Karpas-422 (cell line): ENCODE data around the gene RELT. TPM values are rescaled to one million over a fixed set of nuclear protein-coding genes. Genes with fewer than 3 reads are reported as not detected.

Experiments used
- DNase-seq: peaks from one replicate; pipeline ENCODE4 v3.0.0-alpha.2; 2015
- H2AFZ ChIP-seq: fragments of 200-600 bp; sonication (generic); 2 replicates; pipeline ENCODE4 v1.6.1; 2014; ENCODE audit warnings: antibody characterized with exemption, low read length, mixed read lengths
- H3K27ac ChIP-seq: fragments of 200-600 bp; sonication (generic); 2 replicates; pipeline ENCODE4 v1.5.1; 2014; ENCODE audit warnings: mild to moderate bottlenecking, low read length, moderate library complexity
- H3K27me3 ChIP-seq: fragments of 200-600 bp; sonication (generic); 2 replicates; pipeline ENCODE4 v1.6.1; 2014; ENCODE audit warnings: low read length, mixed read lengths
- H3K36me3 ChIP-seq: fragments of 200-600 bp; sonication (generic); 2 replicates; pipeline ENCODE4 v1.6.1; 2014; ENCODE audit warnings: low read length, mixed read lengths; ENCODE audit not compliant: insufficient read depth
- H3K4me1 ChIP-seq: fragments of 200-600 bp; sonication (generic); 2 replicates; pipeline ENCODE4 v1.6.1; 2014; ENCODE audit warnings: mild to moderate bottlenecking, low read length, mixed read lengths
- H3K4me2 ChIP-seq: fragments of 200-600 bp; sonication (generic); 2 replicates; pipeline ENCODE4 v1.6.1; 2014; ENCODE audit warnings: low read length, low read depth, mild to moderate bottlenecking; ENCODE audit not compliant: poor library complexity, severe bottlenecking
- H3K4me3 ChIP-seq: fragments of 200-600 bp; sonication (generic); 2 replicates; pipeline ENCODE4 v1.5.1; 2014; ENCODE audit warnings: mild to moderate bottlenecking, antibody characterized with exemption, low read length, mixed read lengths
- H3K79me2 ChIP-seq: fragments of 200-600 bp; sonication (generic); 2 replicates; pipeline ENCODE4 v1.6.1; 2014; ENCODE audit warnings: mild to moderate bottlenecking, low read length, mixed read lengths
- H3K9ac ChIP-seq: fragments of 200-600 bp; sonication (generic); 2 replicates; pipeline ENCODE4 v1.6.0; 2014; ENCODE audit warnings: low read length
- H3K9me2 ChIP-seq: fragments of 200-600 bp; sonication (generic), shearing (Covaris generic); replicated peaks from 2 replicates; pipeline ENCODE4 v1.6.0; 2014; ENCODE audit warnings: mild to moderate bottlenecking, low read length, moderate library complexity; ENCODE audit not compliant: insufficient read depth
- H3K9me3 ChIP-seq: fragments of 300-700, 200-600 bp; sonication (generic); 2 replicates; pipeline ENCODE4 v1.6.1; 2014; ENCODE audit warnings: low read length, mixed read lengths
- H4K20me1 ChIP-seq: fragments of 200-600 bp; sonication (generic); 2 replicates; pipeline ENCODE4 v1.6.1; 2014; ENCODE audit warnings: mild to moderate bottlenecking, antibody characterized with exemption, low read length, low read depth; ENCODE audit not compliant: insufficient read depth
- total RNA-seq: library from RNA; depleted of rRNA; stranded (reverse); fragments of >200 nt; shearing (Covaris generic); gene quantifications from 2 replicates; pipeline ENCODE4 v1.2.3, GENCODE V29; 2014; ENCODE audit warnings: low replicate concordance

RELT gene
- total RNA-seq, 1 experiment from 2014 or later: 21.7 TPM

DNA sequence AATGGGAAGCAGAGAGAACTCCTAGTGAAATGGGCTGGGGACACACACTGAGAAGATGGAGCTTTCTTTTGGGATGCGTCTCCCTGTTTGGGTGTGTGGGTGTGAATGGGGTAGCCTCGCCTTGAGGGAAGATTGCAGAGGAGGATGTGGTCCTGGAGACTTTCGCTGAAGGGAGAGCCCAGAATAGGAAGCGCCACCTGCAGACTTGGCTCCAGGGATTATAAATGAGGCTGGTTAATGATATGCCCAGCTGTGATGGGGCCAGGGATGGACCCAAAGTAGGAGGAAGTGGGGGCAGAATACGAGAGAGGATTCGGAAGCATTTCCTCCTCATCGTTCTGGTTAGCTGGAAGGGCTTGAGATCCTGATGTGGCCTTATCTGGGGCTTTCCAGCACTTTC lies 13.7 kb downstream of the RELT start:
- H3K4me1 ChIP-seq: peaks cover 81% of the 10 kb centered on the region

GRCh38 chr11:73390601-73391565 lies 14.7 kb downstream of the RELT start:
- Histone ChIP-seq H2AFZ (no peak overlapping the region), H3K9ac (0 out of 2 replicates have a peak overlapping the region, but pooled peaks have one; percentile 18), H3K4me1 (peaks cover 71% of the 10 kb centered on the region), H3K9me3 (no peaks in the 10 kb centered on the region), H3K4me3 (no peak overlapping the region), H4K20me1 (peaks cover 16% of the 10 kb centered on the region; the same call in 1 of the 2 replicates), H3K4me2 (no peak overlapping the region), H3K9me2 (no peaks in the 10 kb centered on the region), H3K27ac (peak overlapping the region; percentile 55), H3K27me3 (no peaks in the 10 kb centered on the region), H3K36me3 (peaks cover 15% of the 10 kb centered on the region), H3K79me2 (peaks cover 54% of the 10 kb centered on the region)
- DNase-seq: no peak

More for the DNA sequence above, 13.7 kb downstream of the RELT start:
- no peaks in the 10 kb centered on the region for H3K9me2 ChIP-seq
- peaks cover 13% of the 10 kb centered on the region for H3K36me3 ChIP-seq
- no peak for DNase-seq
- H4K20me1 ChIP-seq: peaks cover 14% of the 10 kb centered on the region; the same call in 1 of the 2 replicates
- peak overlapping the region; percentile 22; the same call in 1 of the 2 replicates for H3K9ac ChIP-seq
- no peak overlapping the region for H2AFZ ChIP-seq
- H3K4me2 ChIP-seq: peak overlapping the region; percentile 13
- no peaks in the 10 kb centered on the region for H3K27me3 ChIP-seq
- H3K27ac ChIP-seq: peak overlapping the region; percentile 55
- peaks cover 61% of the 10 kb centered on the region for H3K79me2 ChIP-seq
- no peaks in the 10 kb centered on the region for H3K9me3 ChIP-seq
- H3K4me3 ChIP-seq: no peak overlapping the region

- peaks cover 15% of the 10 kb centered on the region for H3K36me3 ChIP-seq
- H3K9me3 ChIP-seq: no peaks in the 10 kb centered on the region
- H3K9ac ChIP-seq: no peak overlapping the region
- peaks cover 63% of the 10 kb centered on the region for H3K4me1 ChIP-seq
- no peaks in the 10 kb centered on the region for H3K27me3 ChIP-seq
- DNase-seq: no peak
- peaks cover 16% of the 10 kb centered on the region; the same call in 1 of the 2 replicates for H4K20me1 ChIP-seq
- H3K4me3 ChIP-seq: no peak overlapping the region
- H3K9me2 ChIP-seq: no peaks in the 10 kb centered on the region
- H3K79me2 ChIP-seq: peaks cover 46% of the 10 kb centered on the region
- no peak overlapping the region for H3K27ac ChIP-seq
- no peak overlapping the region for H2AFZ ChIP-seq
- no peak overlapping the region for H3K4me2 ChIP-seq
Observed at GRCh38 chr11:73391665-73392064, 15.5 kb downstream of the RELT start.

GRCh38 chr11:73392108-73393010 lies 16.2 kb downstream of the RELT start:
- H3K36me3 ChIP-seq: peaks cover 15% of the 10 kb centered on the region
- peaks cover 16% of the 10 kb centered on the region; the same call in 1 of the 2 replicates for H4K20me1 ChIP-seq
- no peaks in the 10 kb centered on the region for H3K27me3 ChIP-seq
- peaks cover 56% of the 10 kb centered on the region for H3K4me1 ChIP-seq
- peaks cover 39% of the 10 kb centered on the region for H3K79me2 ChIP-seq
- DNase-seq: no peak
- H3K4me3 ChIP-seq: no peak overlapping the region
- no peaks in the 10 kb centered on the region for H3K9me2 ChIP-seq
- no peaks in the 10 kb centered on the region for H3K9me3 ChIP-seq
- H2AFZ ChIP-seq: no peak overlapping the region
- H3K9ac ChIP-seq: peak overlapping the region; percentile 11; the same call in 1 of the 2 replicates
- no peak overlapping the region for H3K27ac ChIP-seq
- H3K4me2 ChIP-seq: no peak overlapping the region

- peaks cover 50% of the 10 kb centered on the region for H3K4me1 ChIP-seq
- no peaks in the 10 kb centered on the region for H3K27me3 ChIP-seq
- H3K9ac ChIP-seq: peak overlapping the region; percentile 11; the same call in 1 of the 2 replicates
- no peaks in the 10 kb centered on the region for H3K9me2 ChIP-seq
- no peak overlapping the region for H3K27ac ChIP-seq
- H4K20me1 ChIP-seq: peaks cover 16% of the 10 kb centered on the region; the same call in 1 of the 2 replicates
- H3K79me2 ChIP-seq: peaks cover 33% of the 10 kb centered on the region
- H3K4me2 ChIP-seq: no peak overlapping the region
- no peak overlapping the region for H3K4me3 ChIP-seq
- no peaks in the 10 kb centered on the region for H3K9me3 ChIP-seq
- no peak overlapping the region for H2AFZ ChIP-seq
- DNase-seq: no peak
- H3K36me3 ChIP-seq: peaks cover 15% of the 10 kb centered on the region
Observed at GRCh38 chr11:73393011-73393380, 16.8 kb downstream of the RELT start.

GRCh38 chr11:73393479-73394415 lies 17.5 kb downstream of the RELT start:
- peak overlapping the region; percentile 11; the same call in 1 of the 2 replicates for H3K9ac ChIP-seq
- H3K4me2 ChIP-seq: no peak overlapping the region
- no peaks in the 10 kb centered on the region for H3K27me3 ChIP-seq
- H3K79me2 ChIP-seq: peaks cover 25% of the 10 kb centered on the region
- H3K9me2 ChIP-seq: no peaks in the 10 kb centered on the region
- DNase-seq: peak; percentile 94
- no peak overlapping the region for H3K4me3 ChIP-seq
- peaks cover 16% of the 10 kb centered on the region; the same call in 1 of the 2 replicates for H4K20me1 ChIP-seq
- H3K4me1 ChIP-seq: peaks cover 42% of the 10 kb centered on the region
- H3K9me3 ChIP-seq: no peaks in the 10 kb centered on the region
- H3K27ac ChIP-seq: no peak overlapping the region
- no peak overlapping the region for H2AFZ ChIP-seq
- peaks cover 15% of the 10 kb centered on the region for H3K36me3 ChIP-seq
